Right lobe of liver (tissue), 6 donors: ENCODE data around the gene SRSF7. TPM values are rescaled to one million over a fixed set of nuclear protein-coding genes. Genes with fewer than 3 reads are reported as not detected.
"Not testable (repeated sequence)": the region's sequence is repeated elsewhere in the genome, so short reads cannot be mapped to it uniquely, and the experiment has no call there.

ENCODE experiments used
- ATAC-seq, 4 donors: fragments of 200-7000 bp; cut with Tn5 transposase; one replicate each; pipeline ENCODE4 v1.9.1; 2020; ENCODE audit warnings: mild to moderate bottlenecking in 4 of 4, moderate library complexity in 4 of 4
- DNase-seq, 3 donors: peaks; one replicate each; pipeline ENCODE4 v3.0.0-alpha.2; 2020
- H3K27ac ChIP-seq, 3 donors: fragments of 200-600 bp; one replicate each; pipeline ENCODE4 v1.8.0; 2022
- H3K27me3 ChIP-seq, 2 donors: fragments of 200-600 bp; one replicate each; pipeline ENCODE4 v1.8.0; 2022
- H3K36me3 ChIP-seq, 4 donors: fragments of 200-600 bp; sonication (generic) in 1 of 4; one replicate each; pipeline versions ENCODE4 v1.5.1 to v1.8.0; 2017 to 2022; ENCODE audit warnings: control low read depth in 1 of 4
- H3K4me1 ChIP-seq, 4 donors: fragments of 200-600 bp; sonication (generic) in 1 of 4; one replicate each; pipeline versions ENCODE4 v1.5.1 to v1.8.0; 2017 to 2022; ENCODE audit warnings: control low read depth in 1 of 4
- H3K4me3 ChIP-seq, 3 donors: fragments of 200-600 bp; one replicate each; pipeline ENCODE4 v1.8.0; 2022
- H3K9me3 ChIP-seq, 4 donors: fragments of 200-600 bp; sonication (generic) in 1 of 4; one replicate each; pipeline versions ENCODE4 v1.5.1 to v1.8.0; 2017 to 2022; ENCODE audit warnings: control low read depth in 1 of 4
- POLR2A ChIP-seq: fragments of 450-650 bp; IDR thresholded peaks from one replicate; pipeline ENCODE4 v1.6.1; 2017; ENCODE audit warnings: antibody characterized with exemption, mild to moderate bottlenecking
- WGBS: methylation state at CpG from one replicate; pipeline ENCODE4 v1.1.6; 2018; ENCODE audit warnings: low coverage, low lambda C conversion rate; ENCODE audit not compliant: insufficient coverage; ENCODE audit errors: missing lambda C conversion rate; 5-methylcytosine and 5-hydroxymethylcytosine counted together
- intact Hi-C, 2 donors: fragments of 100-400 bp; cut with DNase I; formaldehyde crosslinking; loops; one replicate each; pipeline versions ENCODE4 v1.11.2 to v1.14.1; 2022
- total RNA-seq, 6 experiments: library from RNA; depleted of rRNA in 2 of 6; stranded (reverse); fragments of >200 nt in 2 of 6; fragmentation: NEBNext Ultra II Directional in 3 of 6; extraction: Animal tissue kit (Norgen Biotek cat#: 25700) in 3 of 6; gene quantifications; one replicate each; pipeline versions ENCODE4 v1.1.0 to v1.2.4, GENCODE V29; 2016 to 2023
- TF ChIP-seq, protein P1 (sequence below), 4 donors: fragments of 200-600 bp in 3 of 4; fragments of 450-650 bp in 1 of 4; IDR thresholded peaks; one replicate each; pipeline versions ENCODE4 v1.5.1 to v1.8.0; 2016 to 2022; ENCODE audit warnings: antibody characterized with exemption in 4 of 4, mild to moderate bottlenecking in 2 of 4
- donor health status: DM: no; HTN: yes; CAD: no.
- donor health status: DM: no; HTN: no; CAD: no.
- donor health status: DM: no; HTN: no; CAD: no.
- donor health status: DM: no; HTN: yes; CAD: no.
- donor health status: DM: no; HTN: yes; CAD: no.

SRSF7 gene
- total RNA-seq, 6 experiments from 2014 or later = 33.5 to 57.4 (median 44.4) TPM

DNA sequence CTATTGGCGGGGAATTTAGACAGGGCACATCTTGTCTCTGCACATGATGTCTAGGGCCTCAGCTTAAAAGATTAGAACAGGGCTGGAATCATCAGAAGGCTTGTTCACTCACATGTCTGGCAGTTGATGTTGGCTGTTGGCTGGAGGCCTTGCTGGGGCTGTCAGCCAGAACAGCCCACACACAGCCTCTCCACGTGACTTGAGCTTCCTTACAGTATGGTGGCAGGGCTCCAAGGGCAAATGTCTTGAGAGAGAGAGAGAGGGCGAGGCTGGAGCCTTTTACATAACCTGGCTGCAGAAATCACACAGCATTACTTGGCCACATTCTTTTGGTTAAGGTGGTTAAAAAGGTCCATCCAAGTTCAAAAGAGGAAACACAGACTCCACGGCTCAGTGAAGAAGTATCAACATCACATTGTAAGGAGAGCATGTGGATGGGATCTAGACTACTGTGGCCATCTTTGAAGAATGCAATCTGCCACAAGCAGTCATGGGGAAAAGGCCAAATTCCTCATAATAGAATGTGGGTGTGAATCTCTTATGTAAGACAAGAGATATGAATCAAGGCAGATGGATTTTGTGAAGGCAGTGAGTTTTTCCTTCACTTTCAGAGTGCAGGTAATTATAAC lies 30.4 kb downstream of the SRSF7 start:
- Histone ChIP-seq H3K9me3 (no peaks in the 10 kb centered on the region), H3K36me3 (no peaks in the 10 kb centered on the region), H3K4me3 (no peak overlapping the region), H3K4me1 (peaks cover 0 to 31% (median 9%) of the 10 kb centered on the region in 4 donors), H3K27ac (peak overlapping the region in 1 of 3 donors; percentile 36), H3K27me3 (no peaks in the 10 kb centered on the region)
- intact Hi-C loops = loop anchor here in 1 of 2 donors (10.0 kb wide), 1 partner anchor 126 kb away; no protein-coding TSS in a partner anchor
- DNase-seq (peak in 2 of 3 donors; percentile 63 to 65), ATAC-seq (peak; percentile 11 to 62 (median 36))
- 47% methylated on average over 3 of the region's 4 CpGs for WGBS
- TF ChIP-seq POLR2A = no peak
- TF ChIP-seq, protein P1, sequence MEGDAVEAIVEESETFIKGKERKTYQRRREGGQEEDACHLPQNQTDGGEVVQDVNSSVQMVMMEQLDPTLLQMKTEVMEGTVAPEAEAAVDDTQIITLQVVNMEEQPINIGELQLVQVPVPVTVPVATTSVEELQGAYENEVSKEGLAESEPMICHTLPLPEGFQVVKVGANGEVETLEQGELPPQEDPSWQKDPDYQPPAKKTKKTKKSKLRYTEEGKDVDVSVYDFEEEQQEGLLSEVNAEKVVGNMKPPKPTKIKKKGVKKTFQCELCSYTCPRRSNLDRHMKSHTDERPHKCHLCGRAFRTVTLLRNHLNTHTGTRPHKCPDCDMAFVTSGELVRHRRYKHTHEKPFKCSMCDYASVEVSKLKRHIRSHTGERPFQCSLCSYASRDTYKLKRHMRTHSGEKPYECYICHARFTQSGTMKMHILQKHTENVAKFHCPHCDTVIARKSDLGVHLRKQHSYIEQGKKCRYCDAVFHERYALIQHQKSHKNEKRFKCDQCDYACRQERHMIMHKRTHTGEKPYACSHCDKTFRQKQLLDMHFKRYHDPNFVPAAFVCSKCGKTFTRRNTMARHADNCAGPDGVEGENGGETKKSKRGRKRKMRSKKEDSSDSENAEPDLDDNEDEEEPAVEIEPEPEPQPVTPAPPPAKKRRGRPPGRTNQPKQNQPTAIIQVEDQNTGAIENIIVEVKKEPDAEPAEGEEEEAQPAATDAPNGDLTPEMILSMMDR (IDR thresholded peaks at IDR 0.05) = no peak

DNA sequence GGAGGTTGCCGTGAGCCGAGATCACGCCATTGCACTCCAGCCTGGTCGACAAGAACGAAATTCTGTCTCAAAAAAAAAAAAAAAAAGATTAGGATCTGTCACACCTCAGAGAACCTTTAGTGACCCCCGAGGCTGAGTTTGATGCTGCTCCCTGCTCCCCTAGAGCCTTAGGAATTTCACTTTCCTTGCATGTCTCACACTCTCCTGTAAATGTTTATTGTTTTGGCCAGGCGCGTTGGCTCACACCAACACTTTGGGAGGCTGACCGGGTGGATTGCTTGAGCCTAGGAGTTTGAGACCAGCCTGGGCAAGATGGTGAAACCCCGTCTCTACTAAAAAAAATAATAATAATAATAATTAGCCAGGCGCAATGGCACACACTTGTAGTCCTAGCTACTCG lies 31.5 kb downstream of the SRSF7 start:
- Histone ChIP-seq H3K27ac (no peak overlapping the region), H3K4me3 (no peak overlapping the region), H3K36me3 (no peaks in the 10 kb centered on the region), H3K4me1 (peaks cover 0 to 32% (median 9%) of the 10 kb centered on the region in 4 donors), H3K27me3 (no peaks in the 10 kb centered on the region), H3K9me3 (no peaks in the 10 kb centered on the region)
- no peak for DNase-seq
- intact Hi-C loops = loop anchor here in 1 of 2 donors (10.0 kb wide), 1 partner anchor 125 kb away; no protein-coding TSS in a partner anchor
- 94% methylated on average over 5 of the region's 12 CpGs for WGBS
- TF ChIP-seq, protein P1 (IDR thresholded peaks at IDR 0.05) = no peak
- TF ChIP-seq POLR2A = no peak
- ATAC-seq = no peak

DNA sequence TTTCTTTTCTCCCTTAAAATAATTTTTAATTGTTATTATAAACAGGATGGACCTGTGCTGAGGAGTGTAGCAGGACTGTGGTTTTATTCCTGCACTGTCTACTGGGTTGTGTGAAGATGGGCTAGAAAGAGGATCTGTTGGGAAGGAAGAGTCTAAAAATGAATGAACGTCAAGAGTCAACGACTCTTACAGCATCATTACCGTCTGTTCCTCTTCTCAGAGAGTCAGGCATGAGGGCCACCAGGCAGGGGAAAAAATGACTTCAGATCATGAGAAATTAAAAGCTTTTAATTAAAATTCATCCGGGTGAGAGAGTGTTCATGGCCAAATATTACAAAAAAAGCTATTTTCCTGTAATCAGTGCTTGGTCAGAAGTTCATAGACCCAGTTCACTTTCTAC lies 32.6 kb downstream of the SRSF7 start:
- no peaks in the 10 kb centered on the region for H3K36me3 ChIP-seq
- ATAC-seq = no peak
- H3K4me3 ChIP-seq = no peak overlapping the region
- DNase-seq = no peak
- 77% methylated on average over 4 of the region's 4 CpGs for WGBS
- intact Hi-C loops = no loop called here
- H3K27ac ChIP-seq = no peak overlapping the region
- no peaks in the 10 kb centered on the region for H3K27me3 ChIP-seq
- peaks cover 0 to 35% (median 7%) of the 10 kb centered on the region in 4 donors for H3K4me1 ChIP-seq
- TF ChIP-seq, protein P1 (IDR thresholded peaks at IDR 0.05) = no peak
- no peak for TF ChIP-seq POLR2A
- no peaks in the 10 kb centered on the region for H3K9me3 ChIP-seq

DNA sequence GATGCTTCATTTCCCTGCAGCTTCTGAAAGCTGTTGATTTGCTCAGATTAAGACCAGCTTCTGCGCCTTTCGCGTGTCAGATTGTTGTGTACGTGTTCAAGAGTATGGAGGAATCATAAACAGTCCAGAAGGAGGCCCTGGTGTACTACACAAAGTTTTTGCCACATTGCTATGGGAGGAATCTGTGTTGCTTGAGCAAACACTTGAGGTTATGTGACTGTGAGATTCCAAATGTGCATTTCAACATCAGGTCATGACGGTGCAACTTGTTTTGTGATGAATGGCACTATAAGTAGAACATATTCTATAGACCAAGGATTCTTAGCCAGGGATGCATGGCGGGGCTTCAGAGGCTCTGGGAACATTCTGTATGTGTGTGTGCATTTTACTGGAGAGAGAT lies 35.0 kb downstream of the SRSF7 start:
- H3K27ac ChIP-seq = no peak overlapping the region
- no peak overlapping the region for H3K4me3 ChIP-seq
- DNase-seq (no peak), ATAC-seq (peak in 1 of 4 donors; percentile 49)
- no peaks in the 10 kb centered on the region for H3K9me3 ChIP-seq
- peaks cover 0 to 7% (median 0%) of the 10 kb centered on the region in 4 donors for H3K36me3 ChIP-seq
- 79% methylated on average over 6 of the region's 6 CpGs for WGBS
- no peak for TF ChIP-seq POLR2A
- TF ChIP-seq, protein P1 (IDR thresholded peaks at IDR 0.05) = no peak
- intact Hi-C loops = no loop called here
- peaks cover 0 to 21% (median 0%) of the 10 kb centered on the region in 4 donors for H3K4me1 ChIP-seq
- no peaks in the 10 kb centered on the region for H3K27me3 ChIP-seq

DNA sequence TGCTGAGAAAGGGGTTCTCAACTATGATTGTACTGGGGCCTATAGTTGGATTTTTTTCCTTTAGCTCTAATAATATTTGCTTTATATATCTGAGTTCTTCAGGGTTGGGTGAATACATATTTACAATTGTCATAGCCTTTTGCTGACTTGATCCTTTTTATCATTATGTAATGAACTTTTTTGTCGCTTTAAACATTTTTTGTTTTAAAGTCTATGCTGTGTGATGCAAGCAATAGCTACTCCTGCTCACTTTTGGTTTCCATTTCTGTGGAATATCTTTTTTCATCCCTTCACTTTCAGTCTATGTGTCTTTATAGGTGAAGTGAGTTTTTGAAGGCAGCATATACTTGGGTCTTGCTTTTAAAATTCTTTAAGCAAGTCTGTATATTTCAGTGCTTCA lies 36.2 kb downstream of the SRSF7 start:
- not testable (repeated sequence) for ATAC-seq, DNase-seq
- WGBS = 55% methylated on average over 1 of the region's 1 CpG

More for the DNA sequence above, 36.2 kb downstream of the SRSF7 start:
- H3K9me3 ChIP-seq, H3K27ac ChIP-seq, H3K4me3 ChIP-seq, H3K27me3 ChIP-seq, intact Hi-C loops, H3K36me3 ChIP-seq: not testable (repeated sequence)
- peaks cover 0 to 19% (median 0%) of the 10 kb centered on the region in 4 donors for H3K4me1 ChIP-seq
